Sigmoid colon (tissue), 7 donors: Measurements from ENCODE around the gene GRID2. TPM values are rescaled to one million over a fixed set of nuclear protein-coding genes. Genes with fewer than 3 reads are reported as not detected.

Experiments used
- DNase-seq: peaks from one replicate; pipeline ENCODE4 v3.0.0-alpha.2; 2019
- H3K27ac ChIP-seq, 4 donors: fragments of 200-600 bp; sonication (generic); one replicate each; pipeline ENCODE4 v1.5.1; 2016 to 2019; ENCODE audit warnings: mild to moderate bottlenecking in 1 of 4
- H3K27me3 ChIP-seq, 3 donors: fragments of 200-600 bp; sonication (generic); one replicate each; pipeline ENCODE4 v1.5.1; 2019; ENCODE audit warnings: mild to moderate bottlenecking in 1 of 3
- H3K36me3 ChIP-seq, 4 donors: fragments of 200-600 bp; sonication (generic); one replicate each; pipeline ENCODE4 v1.5.1; 2016 to 2019
- H3K4me1 ChIP-seq, 4 donors: fragments of 200-600 bp; sonication (generic); one replicate each; pipeline ENCODE4 v1.5.1; 2017 to 2019
- H3K4me3 ChIP-seq, 4 donors: fragments of 200-600 bp; sonication (generic); one replicate each; pipeline ENCODE4 v1.5.1; 2017 to 2019; ENCODE audit warnings: mild to moderate bottlenecking in 2 of 4, moderate library complexity in 1 of 4
- H3K9me3 ChIP-seq, 4 donors: fragments of 200-600 bp in 3 of 4; sonication (generic) in 3 of 4; one replicate each; pipeline versions ENCODE4 v1.5.1 to v1.6.1; 2013 to 2019
- CTCF ChIP-seq, 4 experiments: fragments of 450-650 bp in 3 of 4; fragments of 200-600 bp in 1 of 4; IDR thresholded peaks; one replicate each; pipeline ENCODE4 v1.5.1; 2016 to 2019; ENCODE audit warnings: antibody characterized with exemption in 4 of 4, mild to moderate bottlenecking in 3 of 4, moderate library complexity in 2 of 4
- EP300 ChIP-seq, 4 donors: sonication (generic); formaldehyde crosslinking; IDR thresholded peaks; one replicate each; pipeline ENCODE4 v1.6.1; 2017; ENCODE audit warnings: antibody characterized with exemption in 4 of 4
- POLR2A ChIP-seq, 2 donors: fragments of 450-650 bp; IDR thresholded peaks; one replicate each; pipeline ENCODE4 v1.6.1; 2016; ENCODE audit warnings: antibody characterized with exemption in 2 of 2, mild to moderate bottlenecking in 2 of 2, moderate library complexity in 2 of 2
- POLR2AphosphoS5 ChIP-seq, 4 donors: sonication (generic); formaldehyde crosslinking; IDR thresholded peaks; one replicate each; pipeline ENCODE4 v1.6.1; 2017; ENCODE audit warnings: antibody characterized with exemption in 4 of 4
- WGBS, 2 donors: extraction: QIAGEN DNeasy Blood & Tissue Kit; methylation state at CpG; one replicate each; pipeline ENCODE4 v1.1.7; 2013; 5-methylcytosine and 5-hydroxymethylcytosine counted together
- intact Hi-C: fragments of 100-400 bp; cut with DNase I; formaldehyde crosslinking; loops from one replicate; pipeline ENCODE4 v1.15.1; 2023
- polyA plus RNA-seq, 3 donors: library from polyadenylated mRNA; stranded (reverse); fragments of 200-250 nt; gene quantifications; one replicate each; pipeline ENCODE4 v1.2.3, GENCODE V29; 2013
- total RNA-seq, 4 donors: library from RNA; depleted of rRNA; stranded (reverse); fragments of >200 nt; gene quantifications; one replicate each; pipeline ENCODE4 v1.1.0, GENCODE V29; 2016
- donor health status: healthy with polysubstance abuse.
- donor health status: Bipolar disorder and iron deficiency.
- donor health status: healthy.

GRID2 gene
- total and polyA plus RNA-seq, 7 donors: 0.04 to 1.9 (median 0.28) TPM; not detected in 2

- no peak overlapping the region for H3K27ac ChIP-seq
- no peak overlapping the region for H3K4me3 ChIP-seq
- H3K36me3 ChIP-seq: no peaks in the 10 kb centered on the region
- no peaks in the 10 kb centered on the region for H3K9me3 ChIP-seq
- H3K27me3 ChIP-seq: no peaks in the 10 kb centered on the region
- intact Hi-C loops: no loop called here
- 58 to 78% methylated on average over 1 of the region's 1 CpG for WGBS, 2 donors
- no peak for TF ChIP-seq POLR2A (IDR thresholded peaks at IDR 0.05)
- TF ChIP-seq CTCF (IDR thresholded peaks at IDR 0.05): no peak
- no peak for TF ChIP-seq POLR2AphosphoS5 (IDR thresholded peaks at IDR 0.05)
- TF ChIP-seq EP300 (IDR thresholded peaks at IDR 0.05): no peak
- no peak for DNase-seq
- no peaks in the 10 kb centered on the region for H3K4me1 ChIP-seq
Measured at GRCh38 chr4:92488496-92488895, 184.7 kb downstream of the GRID2 start.

- 65 to 71% methylated on average over 1 of the region's 1 CpG for WGBS, 2 donors
- TF ChIP-seq POLR2AphosphoS5 (IDR thresholded peaks at IDR 0.05): no peak
- no peak for TF ChIP-seq CTCF (IDR thresholded peaks at IDR 0.05)
- no peak for TF ChIP-seq POLR2A (IDR thresholded peaks at IDR 0.05)
- TF ChIP-seq EP300 (IDR thresholded peaks at IDR 0.05): no peak
Measured at GRCh38 chr4:92497141-92497540, 193.4 kb downstream of the GRID2 start.

DNA sequence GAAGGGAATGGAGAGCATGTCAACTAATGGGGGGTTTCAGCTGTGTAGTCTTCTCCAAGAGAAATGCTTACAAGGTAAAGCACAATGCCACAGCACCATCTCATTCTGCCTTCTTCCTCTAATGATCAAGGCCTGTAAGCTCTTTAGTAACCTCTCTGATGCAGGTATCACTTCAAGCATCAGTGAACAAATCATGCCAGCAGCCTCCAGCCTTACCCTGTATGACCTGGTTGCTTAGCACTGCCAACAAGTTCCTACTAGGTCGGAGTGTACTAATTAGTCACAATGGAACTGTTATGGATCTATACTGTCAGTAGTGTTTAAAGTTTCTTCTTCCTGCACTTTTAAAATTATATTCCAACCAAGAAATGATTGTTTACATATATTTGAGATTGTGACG is 197.7 kb downstream of the GRID2 start:
- WGBS, 2 donors: 57 to 78% methylated on average over 2 of the region's 2 CpGs
- no peaks in the 10 kb centered on the region for H3K27me3 ChIP-seq
- no peaks in the 10 kb centered on the region for H3K9me3 ChIP-seq
- H3K27ac ChIP-seq: no peak overlapping the region
- H3K4me1 ChIP-seq: no peaks in the 10 kb centered on the region
- no peak for TF ChIP-seq POLR2A (IDR thresholded peaks at IDR 0.05)
- no peak for TF ChIP-seq CTCF (IDR thresholded peaks at IDR 0.05)
- no peak for TF ChIP-seq POLR2AphosphoS5 (IDR thresholded peaks at IDR 0.05)
- no peak for TF ChIP-seq EP300 (IDR thresholded peaks at IDR 0.05)
- no peaks in the 10 kb centered on the region for H3K36me3 ChIP-seq
- intact Hi-C loops: no loop called here
- no peak overlapping the region for H3K4me3 ChIP-seq
- DNase-seq: no peak

More at GRCh38 chr4:92497141-92497540, 193.4 kb downstream of the GRID2 start:
- H3K4me1 ChIP-seq: no peaks in the 10 kb centered on the region
- H3K27me3 ChIP-seq: no peaks in the 10 kb centered on the region
- no peak overlapping the region for H3K27ac ChIP-seq
- no peaks in the 10 kb centered on the region for H3K9me3 ChIP-seq
- intact Hi-C loops: no loop called here
- no peak for DNase-seq
- H3K4me3 ChIP-seq: no peak overlapping the region
- no peaks in the 10 kb centered on the region for H3K36me3 ChIP-seq

- H3K27ac ChIP-seq: no peak overlapping the region
Measured at GRCh38 chr4:92506933-92507332, 203.2 kb downstream of the GRID2 start.

More at GRCh38 chr4:92506933-92507332, 203.2 kb downstream of the GRID2 start:
- TF ChIP-seq EP300 (IDR thresholded peaks at IDR 0.05): no peak
- TF ChIP-seq POLR2A (IDR thresholded peaks at IDR 0.05): no peak
- no peak for TF ChIP-seq CTCF (IDR thresholded peaks at IDR 0.05)
- TF ChIP-seq POLR2AphosphoS5 (IDR thresholded peaks at IDR 0.05): no peak
- no peaks in the 10 kb centered on the region for H3K27me3 ChIP-seq
- H3K36me3 ChIP-seq: no peaks in the 10 kb centered on the region
- H3K9me3 ChIP-seq: no peaks in the 10 kb centered on the region
- DNase-seq: no peak
- H3K4me3 ChIP-seq: no peak overlapping the region
- no peaks in the 10 kb centered on the region for H3K4me1 ChIP-seq
- intact Hi-C loops: no loop called here
